Hepatocyte (in vitro differentiated cells): ENCODE data around the gene PRADC1. TPM values are rescaled to one million over a fixed set of nuclear protein-coding genes. Genes with fewer than 3 reads are reported as not detected.

Source experiments
- DNase-seq: peaks from one replicate; pipeline ENCODE4 v3.0.0-alpha.2; 2016; ENCODE audit warnings: low spot score
- H2AFZ ChIP-seq: fragments of 200-600 bp; sonication (generic); 2 replicates; pipeline ENCODE4 v1.6.0; 2016; ENCODE audit warnings: antibody characterized with exemption, mild to moderate bottlenecking
- H3K27ac ChIP-seq: fragments of 200-600 bp; sonication (generic); 2 replicates; pipeline ENCODE4 v1.5.1; 2016; ENCODE audit warnings: mild to moderate bottlenecking
- H3K27me3 ChIP-seq: fragments of 200-600 bp; sonication (generic); 2 replicates; pipeline ENCODE4 v1.6.1; 2016
- H3K36me3 ChIP-seq: fragments of 200-600 bp; sonication (generic); replicated peaks from 2 replicates; pipeline ENCODE4 v1.5.1; 2016; ENCODE audit warnings: low read depth; ENCODE audit not compliant: insufficient read depth
- H3K4me1 ChIP-seq: fragments of 200-600 bp; sonication (generic); 2 replicates; pipeline ENCODE4 v1.5.1; 2016; ENCODE audit warnings: mild to moderate bottlenecking, moderate library complexity; ENCODE audit not compliant: insufficient read depth
- H3K4me2 ChIP-seq: fragments of 200-600 bp; sonication (generic); 2 replicates; pipeline ENCODE4 v1.6.0; 2016
- H3K4me3 ChIP-seq: fragments of 200-600 bp; sonication (generic); 2 replicates; pipeline ENCODE4 v1.5.1; 2016; ENCODE audit warnings: mild to moderate bottlenecking
- H3K79me2 ChIP-seq: fragments of 200-600 bp; sonication (generic); 2 replicates; pipeline ENCODE4 v1.6.0; 2017; ENCODE audit warnings: mild to moderate bottlenecking
- H3K9me2 ChIP-seq: fragments of 200-600 bp; sonication (generic); replicated peaks from 2 replicates; pipeline ENCODE4 v1.6.0; 2017; ENCODE audit warnings: mild to moderate bottlenecking; ENCODE audit not compliant: insufficient read depth
- H3K9me3 ChIP-seq: fragments of 200-600 bp; sonication (generic); 2 replicates; pipeline ENCODE4 v1.5.1; 2016; ENCODE audit warnings: low read depth, mild to moderate bottlenecking
- H4K20me1 ChIP-seq: fragments of 200-600 bp; sonication (generic); 2 replicates; pipeline ENCODE4 v1.6.0; 2016; ENCODE audit warnings: mild to moderate bottlenecking; ENCODE audit not compliant: insufficient read depth, poor library complexity, severe bottlenecking
- CTCF ChIP-seq: fragments of 200-600 bp; sonication (generic); IDR thresholded peaks from 2 replicates; pipeline ENCODE4 v1.5.1; 2016; ENCODE audit warnings: antibody characterized with exemption, mild to moderate bottlenecking; ENCODE audit not compliant: poor library complexity
- EZH2 ChIP-seq: fragments of 200-600 bp; sonication (generic); IDR thresholded peaks from 2 replicates; pipeline ENCODE4 v1.6.1; 2016; ENCODE audit warnings: antibody characterized with exemption, mild to moderate bottlenecking, borderline replicate concordance
- EZH2phosphoT487 ChIP-seq: fragments of 200-600 bp; sonication (generic); IDR thresholded peaks from one replicate; pipeline ENCODE4 v1.6.1; 2018; ENCODE audit warnings: antibody characterized with exemption, mild to moderate bottlenecking, low read depth, moderate library complexity; ENCODE audit not compliant: unreplicated experiment, severe bottlenecking
- WGBS: methylation state at CpG from one replicate; pipeline ENCODE4 v1.1.6; 2016; ENCODE audit warnings: low lambda C conversion rate; ENCODE audit errors: missing lambda C conversion rate; 5-methylcytosine and 5-hydroxymethylcytosine counted together
- polyA plus RNA-seq: library from polyadenylated mRNA; unstranded; fragments of >200 nt; fragmentation: Nextera tagmentation; extraction: Ambion mirVana; gene quantifications from 2 replicates; pipeline ENCODE4 v1.2.1, GENCODE V29; 2016
- total RNA-seq: library from RNA; depleted of rRNA; stranded (reverse); fragments of >200 nt; gene quantifications from 2 replicates; pipeline ENCODE4 v1.2.3, GENCODE V29; 2014

Gene PRADC1
- total RNA-seq: 26.9 and 36.6 TPM in 2 replicates
- 31.6 and 39.7 TPM in 2 replicates for polyA plus RNA-seq

GRCh38 chr2:73233154-73233931 is at the start of gene PRADC1:
Gene PRADC1 (minus strand): TSS chr2:73233239. CDS start chr2:73233160, 79 bp downstream.
- Histone ChIP-seq H3K27me3 (no peaks in the 10 kb centered on the region), H3K36me3 (no peaks in the 10 kb centered on the region), H3K9me3 (no peaks in the 10 kb centered on the region), H3K4me3 (peak within 1 kb of the TSS; percentile 99), H3K4me2 (peak within 1 kb of the TSS; percentile 92), H3K4me1 (peaks cover 6% of the 10 kb centered on the region), H4K20me1 (peaks cover 38% of the 10 kb centered on the region), H3K27ac (peak within 1 kb of the TSS; percentile 99), H3K9me2 (no peaks in the 10 kb centered on the region), H3K79me2 (peaks cover 41% of the 10 kb centered on the region), H2AFZ (peak within 1 kb of the TSS; percentile 99)
- 1% methylated on average over 60 of the region's 67 CpGs for WGBS
- DNase-seq: peak; percentile 99
- TF ChIP-seq CTCF: no peak
- no peak for TF ChIP-seq EZH2phosphoT487
- no peak for TF ChIP-seq EZH2

DNA sequence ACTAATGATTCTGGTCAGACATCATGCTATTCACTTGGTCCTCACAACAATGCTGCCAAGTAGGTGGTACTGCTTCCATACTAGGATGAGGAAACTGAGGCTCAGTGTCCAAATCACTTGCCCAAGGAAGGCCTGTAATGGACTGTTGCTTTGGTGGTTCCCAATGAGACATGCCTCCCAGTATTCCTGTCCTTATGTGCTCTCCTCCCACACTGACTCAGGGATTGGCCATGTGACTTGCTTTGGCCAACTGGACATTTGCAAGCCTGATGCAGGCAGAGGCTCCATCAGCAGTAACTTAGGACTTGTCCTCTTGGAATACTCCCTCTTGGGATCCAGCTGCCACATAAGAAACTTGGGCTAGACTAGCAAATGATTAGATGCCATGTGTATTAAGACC is 48.2 kb upstream of the PRADC1 start:
- Histone ChIP-seq H3K79me2 (no peaks in the 10 kb centered on the region), H3K9me2 (no peaks in the 10 kb centered on the region), H3K36me3 (no peaks in the 10 kb centered on the region), H3K9me3 (no peaks in the 10 kb centered on the region), H4K20me1 (no peaks in the 10 kb centered on the region), H3K27ac (no peak overlapping the region), H3K27me3 (peaks cover 14% of the 10 kb centered on the region), H3K4me3 (no peak overlapping the region), H3K4me2 (no peak overlapping the region), H2AFZ (no peak overlapping the region), H3K4me1 (peaks cover 10% of the 10 kb centered on the region)
- no peak for DNase-seq
- no peak for TF ChIP-seq CTCF
- TF ChIP-seq EZH2: no peak
- TF ChIP-seq EZH2phosphoT487: no peak

DNA sequence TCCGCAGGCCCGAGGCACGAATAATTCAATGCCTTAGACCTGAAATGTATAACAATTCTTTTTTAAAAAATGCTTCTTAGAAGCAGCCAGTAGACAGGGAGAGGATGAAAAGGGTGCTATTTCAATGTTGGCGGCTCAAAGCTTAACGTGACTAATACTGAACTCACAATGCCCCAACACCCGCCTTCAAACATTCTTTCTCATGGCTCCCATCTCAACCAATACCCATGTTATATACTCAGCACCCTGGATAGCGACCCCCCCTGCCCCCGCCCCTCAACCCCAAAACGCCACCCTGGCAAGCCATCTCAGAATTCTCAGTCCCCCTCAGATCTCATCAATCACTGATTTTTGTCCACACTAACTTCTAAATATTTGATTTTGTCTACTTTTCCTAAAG is 46.8 kb upstream of the PRADC1 start:
- WGBS: 85% methylated on average over 9 of the region's 9 CpGs
- no peak for DNase-seq
- Histone ChIP-seq H3K27ac (no peak overlapping the region), H3K27me3 (peaks cover under 1% of the 10 kb centered on the region), H3K9me2 (no peaks in the 10 kb centered on the region), H3K9me3 (no peaks in the 10 kb centered on the region), H3K4me1 (peaks cover 10% of the 10 kb centered on the region), H3K36me3 (no peaks in the 10 kb centered on the region), H2AFZ (no peak overlapping the region), H3K4me2 (no peak overlapping the region), H3K4me3 (no peak overlapping the region), H3K79me2 (no peaks in the 10 kb centered on the region), H4K20me1 (no peaks in the 10 kb centered on the region)
- TF ChIP-seq EZH2phosphoT487 (no peak), EZH2 (no peak), CTCF (no peak)
